WTC11 (cell line): ENCODE measurements around the gene PDSS2. TPM values are rescaled to one million over a fixed set of nuclear protein-coding genes. Genes with fewer than 3 reads are reported as not detected.

Source experiments
- ATAC-seq: fragments of 200-7000 bp; cut with Tn5 transposase; 2 replicates; pipeline ENCODE4 v1.10.0; 2021; ENCODE audit warnings: mild to moderate bottlenecking, moderate library complexity
- CTCF ChIA-PET: fragments of 300-600 bp; sonication (Branson Sonifier 250); formaldehyde crosslinking; loops from one replicate; lab custom pipeline; 2021; ENCODE audit warnings: antibody characterized with exemption; lab: Charles Lee
- POLR2A ChIA-PET: fragments of 350-600 bp; sonication (Branson Sonifier 250); formaldehyde crosslinking; loops from one replicate; lab custom pipeline; 2021; ENCODE audit warnings: antibody characterized with exemption; lab: Charles Lee
- DNase-seq: peaks from one replicate; pipeline ENCODE4 v3.0.0; 2021; ENCODE audit warnings: low spot score
- H3K27ac Mint-ChIP-seq: 2 replicates; pipeline ENCODE4 v1.8.0; 2021; ENCODE audit warnings: mixed read lengths
- H3K27me3 Mint-ChIP-seq: 2 replicates; pipeline ENCODE4 v1.8.0; 2021; ENCODE audit warnings: low read depth, mild to moderate bottlenecking, moderate library complexity, mixed read lengths
- H3K36me3 Mint-ChIP-seq: 2 replicates; pipeline ENCODE4 v1.8.0; 2021; ENCODE audit warnings: mixed read lengths
- H3K4me1 Mint-ChIP-seq: 2 replicates; pipeline ENCODE4 v1.8.0; 2022; ENCODE audit warnings: mixed read lengths
- H3K4me3 Mint-ChIP-seq: 2 replicates; pipeline ENCODE4 v1.8.0; 2021; ENCODE audit warnings: mild to moderate bottlenecking, moderate library complexity, mixed read lengths
- H3K9me3 Mint-ChIP-seq: 2 replicates; pipeline ENCODE4 v1.8.0; 2021; ENCODE audit warnings: mixed read lengths
- FOXJ3 ChIP-seq: sonication (generic); formaldehyde crosslinking; IDR thresholded peaks from 2 replicates; pipeline ENCODE4 v1.9.0; 2021; ENCODE audit warnings: missing genetic modification reagents, mild to moderate bottlenecking, borderline replicate concordance
- GTF2I ChIP-seq: fragments of 250-450 bp; sonication (Bioruptor Pico); conservative IDR thresholded peaks from 2 replicates; pipeline ENCODE4 v1.4.0; 2021; ENCODE audit warnings: mild to moderate bottlenecking
- HMGA2 ChIP-seq: fragments of 250-450 bp; sonication (Bioruptor Pico); IDR thresholded peaks from 2 replicates; pipeline ENCODE4 v1.4.0; 2021; ENCODE audit warnings: mild to moderate bottlenecking, moderate library complexity
- MXD4 ChIP-seq: fragments of 250-450 bp; sonication (Bioruptor Pico); IDR thresholded peaks from 2 replicates; pipeline ENCODE4 v1.8.0; 2021; ENCODE audit warnings: mild to moderate bottlenecking, moderate library complexity, borderline replicate concordance
- MYBL2 ChIP-seq: sonication (generic); formaldehyde crosslinking; IDR thresholded peaks from 2 replicates; pipeline ENCODE4 v1.8.1; 2023; ENCODE audit warnings: mild to moderate bottlenecking, moderate library complexity, missing genetic modification reagents
- NFE2L1 ChIP-seq: sonication (generic); formaldehyde crosslinking; IDR thresholded peaks from 2 replicates; pipeline ENCODE4 v1.8.1; 2023; ENCODE audit warnings: missing genetic modification reagents
- NR3C1 ChIP-seq: sonication (generic); formaldehyde crosslinking; conservative IDR thresholded peaks from 2 replicates; pipeline ENCODE4 v1.8.1; 2023; ENCODE audit warnings: low read depth, mild to moderate bottlenecking, missing genetic modification reagents
- PRRX2 ChIP-seq: fragments of 250-450 bp; sonication (Bioruptor Pico); IDR thresholded peaks from 2 replicates; pipeline ENCODE4 v1.8.0; 2021; ENCODE audit warnings: mild to moderate bottlenecking
- RORB ChIP-seq: fragments of 250-450 bp; sonication (Bioruptor Pico); IDR thresholded peaks from 2 replicates; pipeline ENCODE4 v1.9.0; 2021; ENCODE audit warnings: mild to moderate bottlenecking
- SMAD4 ChIP-seq: sonication (generic); formaldehyde crosslinking; IDR thresholded peaks from 2 replicates; pipeline ENCODE4 v1.8.0; 2022; ENCODE audit warnings: mild to moderate bottlenecking, missing genetic modification reagents
- TP53 ChIP-seq: sonication (generic); formaldehyde crosslinking; IDR thresholded peaks from 2 replicates; pipeline ENCODE4 v1.8.1; 2023; ENCODE audit warnings: mild to moderate bottlenecking, missing genetic modification reagents
- ZNF232 ChIP-seq: sonication (generic); formaldehyde crosslinking; IDR thresholded peaks from 2 replicates; pipeline ENCODE4 v1.8.0; 2022; ENCODE audit warnings: mild to moderate bottlenecking, missing genetic modification reagents
- ZNF263 ChIP-seq: sonication (generic); formaldehyde crosslinking; IDR thresholded peaks from 2 replicates; pipeline ENCODE4 v1.8.1; 2022; ENCODE audit warnings: low read depth, mild to moderate bottlenecking, moderate library complexity, missing genetic modification reagents
- ZNF416 ChIP-seq: fragments of 250-450 bp; sonication (Bioruptor Pico); IDR thresholded peaks from 2 replicates; pipeline ENCODE4 v1.9.0; 2021; ENCODE audit warnings: mild to moderate bottlenecking, inconsistent platforms
- total RNA-seq: library from RNA; stranded (reverse); gene quantifications from 3 replicates; pipeline ENCODE4 v1.2.3, GENCODE V29; 2021
- TF ChIP-seq, protein P1 (sequence below): sonication (generic); formaldehyde crosslinking; IDR thresholded peaks from 2 replicates; pipeline ENCODE4 v1.8.1; 2022; ENCODE audit warnings: low read depth, mild to moderate bottlenecking, moderate library complexity, missing genetic modification reagents, borderline replicate concordance
- TF ChIP-seq, protein P2 (sequence below): fragments of 250-450 bp; sonication (Bioruptor Pico); IDR thresholded peaks from 2 replicates; pipeline ENCODE4 v1.9.0; 2021; ENCODE audit warnings: mild to moderate bottlenecking
- TF ChIP-seq, protein P3 (sequence below): fragments of 250-450 bp; sonication (Bioruptor Pico); IDR thresholded peaks from 2 replicates; pipeline ENCODE4 v1.8.0; 2021; ENCODE audit warnings: mild to moderate bottlenecking
- TF ChIP-seq, protein P4 (sequence below): sonication (generic); formaldehyde crosslinking; IDR thresholded peaks from 2 replicates; pipeline ENCODE4 v1.8.0; 2023; ENCODE audit warnings: mild to moderate bottlenecking, missing genetic modification reagents
- TF ChIP-seq, protein P5 (sequence below): fragments of 250-450 bp; sonication (Bioruptor Pico); IDR thresholded peaks from 2 replicates; pipeline ENCODE4 v1.9.0; 2021; ENCODE audit warnings: mild to moderate bottlenecking

The PDSS2 gene
- total RNA-seq, 1 experiment from 2014 or later = 18.3 TPM

DNA sequence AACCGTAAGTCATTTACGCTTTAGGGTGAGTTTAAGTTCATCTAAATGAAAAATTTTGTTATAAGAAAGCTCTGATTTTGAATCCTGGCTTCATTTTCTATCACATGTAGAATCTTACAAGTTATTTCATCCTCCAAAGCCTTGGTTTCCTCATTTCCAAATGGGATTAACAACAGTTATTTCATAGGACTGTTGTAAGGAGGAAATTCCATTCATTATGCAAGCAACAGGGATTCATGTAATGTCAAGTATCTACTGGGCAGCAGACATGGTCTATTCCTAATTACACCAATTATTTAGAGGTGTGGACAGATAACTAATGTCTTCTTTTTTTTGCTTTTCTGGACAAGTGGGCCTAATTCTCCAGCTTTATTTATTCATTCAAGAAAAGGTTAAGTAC is 154.0 kb downstream of the PDSS2 start:
- TF ChIP-seq, protein P1, sequence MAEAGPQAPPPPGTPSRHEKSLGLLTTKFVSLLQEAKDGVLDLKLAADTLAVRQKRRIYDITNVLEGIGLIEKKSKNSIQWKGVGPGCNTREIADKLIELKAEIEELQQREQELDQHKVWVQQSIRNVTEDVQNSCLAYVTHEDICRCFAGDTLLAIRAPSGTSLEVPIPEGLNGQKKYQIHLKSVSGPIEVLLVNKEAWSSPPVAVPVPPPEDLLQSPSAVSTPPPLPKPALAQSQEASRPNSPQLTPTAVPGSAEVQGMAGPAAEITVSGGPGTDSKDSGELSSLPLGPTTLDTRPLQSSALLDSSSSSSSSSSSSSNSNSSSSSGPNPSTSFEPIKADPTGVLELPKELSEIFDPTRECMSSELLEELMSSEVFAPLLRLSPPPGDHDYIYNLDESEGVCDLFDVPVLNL (CRISPR knock-in tag) = no peak
- TF ChIP-seq, protein P2, sequence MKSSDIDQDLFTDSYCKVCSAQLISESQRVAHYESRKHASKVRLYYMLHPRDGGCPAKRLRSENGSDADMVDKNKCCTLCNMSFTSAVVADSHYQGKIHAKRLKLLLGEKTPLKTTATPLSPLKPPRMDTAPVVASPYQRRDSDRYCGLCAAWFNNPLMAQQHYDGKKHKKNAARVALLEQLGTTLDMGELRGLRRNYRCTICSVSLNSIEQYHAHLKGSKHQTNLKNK (CRISPR knock-in tag) = no peak
- TF ChIP-seq MXD4 (CRISPR knock-in tag) = no peak
- no peak for TF ChIP-seq NR3C1
- no peak for TF ChIP-seq SMAD4 (CRISPR knock-in tag)
- H3K36me3 Mint-ChIP-seq = 0 out of 2 replicates have a peak, but pooled peaks cover 4% of the 10 kb centered on the region
- H3K9me3 Mint-ChIP-seq = peaks cover 15% of the 10 kb centered on the region
- DNase-seq = no peak
- no peak overlapping the region for H3K27ac Mint-ChIP-seq
- CTCF ChIA-PET = no interaction called here
- no peak overlapping the region for H3K4me3 Mint-ChIP-seq
- no peaks in the 10 kb centered on the region for H3K27me3 Mint-ChIP-seq
- POLR2A ChIA-PET = no interaction called here
- no peak for ATAC-seq
- peaks cover 10% of the 10 kb centered on the region for H3K4me1 Mint-ChIP-seq

DNA sequence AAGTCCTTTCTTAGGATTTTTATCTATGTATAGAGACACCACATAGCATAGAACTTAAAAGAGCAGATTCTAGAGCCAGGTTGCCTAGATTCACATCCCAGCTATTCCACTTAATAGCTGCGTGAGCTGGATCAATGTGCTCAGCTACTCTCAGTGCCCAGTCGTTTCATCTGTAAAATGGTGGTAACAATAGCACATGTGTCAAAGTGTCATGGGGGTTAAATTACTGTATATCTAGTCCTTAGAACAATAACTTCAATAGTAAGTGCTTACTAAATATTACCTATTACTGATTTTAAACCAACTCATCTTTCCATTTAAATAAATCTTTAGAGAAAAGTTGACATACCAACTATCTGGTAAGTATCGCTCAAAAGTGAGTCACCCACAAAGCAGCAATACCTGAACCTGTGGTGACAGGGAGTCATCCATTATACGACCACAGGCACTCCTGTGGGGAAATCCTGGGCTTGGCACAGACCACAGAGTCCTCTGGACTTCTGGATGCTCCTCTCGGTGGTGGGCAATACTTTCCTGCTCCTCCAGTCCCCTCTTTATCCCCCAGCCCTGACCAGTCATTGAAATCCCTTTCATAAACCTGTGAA is 154.8 kb downstream of the PDSS2 start:
- 0 out of 2 replicates have a peak, but pooled peaks cover 4% of the 10 kb centered on the region for H3K36me3 Mint-ChIP-seq
- TF ChIP-seq ZNF416 (CRISPR knock-in tag) = no peak
- TF ChIP-seq, protein P3, sequence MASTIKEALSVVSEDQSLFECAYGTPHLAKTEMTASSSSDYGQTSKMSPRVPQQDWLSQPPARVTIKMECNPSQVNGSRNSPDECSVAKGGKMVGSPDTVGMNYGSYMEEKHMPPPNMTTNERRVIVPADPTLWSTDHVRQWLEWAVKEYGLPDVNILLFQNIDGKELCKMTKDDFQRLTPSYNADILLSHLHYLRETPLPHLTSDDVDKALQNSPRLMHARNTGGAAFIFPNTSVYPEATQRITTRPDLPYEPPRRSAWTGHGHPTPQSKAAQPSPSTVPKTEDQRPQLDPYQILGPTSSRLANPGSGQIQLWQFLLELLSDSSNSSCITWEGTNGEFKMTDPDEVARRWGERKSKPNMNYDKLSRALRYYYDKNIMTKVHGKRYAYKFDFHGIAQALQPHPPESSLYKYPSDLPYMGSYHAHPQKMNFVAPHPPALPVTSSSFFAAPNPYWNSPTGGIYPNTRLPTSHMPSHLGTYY = no peak
- TF ChIP-seq, protein P4, sequence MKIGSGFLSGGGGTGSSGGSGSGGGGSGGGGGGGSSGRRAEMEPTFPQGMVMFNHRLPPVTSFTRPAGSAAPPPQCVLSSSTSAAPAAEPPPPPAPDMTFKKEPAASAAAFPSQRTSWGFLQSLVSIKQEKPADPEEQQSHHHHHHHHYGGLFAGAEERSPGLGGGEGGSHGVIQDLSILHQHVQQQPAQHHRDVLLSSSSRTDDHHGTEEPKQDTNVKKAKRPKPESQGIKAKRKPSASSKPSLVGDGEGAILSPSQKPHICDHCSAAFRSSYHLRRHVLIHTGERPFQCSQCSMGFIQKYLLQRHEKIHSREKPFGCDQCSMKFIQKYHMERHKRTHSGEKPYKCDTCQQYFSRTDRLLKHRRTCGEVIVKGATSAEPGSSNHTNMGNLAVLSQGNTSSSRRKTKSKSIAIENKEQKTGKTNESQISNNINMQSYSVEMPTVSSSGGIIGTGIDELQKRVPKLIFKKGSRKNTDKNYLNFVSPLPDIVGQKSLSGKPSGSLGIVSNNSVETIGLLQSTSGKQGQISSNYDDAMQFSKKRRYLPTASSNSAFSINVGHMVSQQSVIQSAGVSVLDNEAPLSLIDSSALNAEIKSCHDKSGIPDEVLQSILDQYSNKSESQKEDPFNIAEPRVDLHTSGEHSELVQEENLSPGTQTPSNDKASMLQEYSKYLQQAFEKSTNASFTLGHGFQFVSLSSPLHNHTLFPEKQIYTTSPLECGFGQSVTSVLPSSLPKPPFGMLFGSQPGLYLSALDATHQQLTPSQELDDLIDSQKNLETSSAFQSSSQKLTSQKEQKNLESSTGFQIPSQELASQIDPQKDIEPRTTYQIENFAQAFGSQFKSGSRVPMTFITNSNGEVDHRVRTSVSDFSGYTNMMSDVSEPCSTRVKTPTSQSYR (CRISPR knock-in tag) = no peak
- TF ChIP-seq MYBL2 = no peak
- TF ChIP-seq ZNF263 = no peak
- no peak for TF ChIP-seq TP53 (CRISPR knock-in tag)
- TF ChIP-seq NFE2L1 = no peak
- TF ChIP-seq GTF2I = no peak
- TF ChIP-seq ZNF232 (CRISPR knock-in tag) = no peak
- TF ChIP-seq FOXJ3 (CRISPR knock-in tag) = no peak
- POLR2A ChIA-PET = no interaction called here
- CTCF ChIA-PET = interaction anchor here (1.2 kb wide), 1 partner anchor 13 kb away, joined by 6 read pairs; no protein-coding TSS in a partner anchor
- no peak overlapping the region for H3K4me3 Mint-ChIP-seq
- no peak overlapping the region for H3K27ac Mint-ChIP-seq
- DNase-seq = no peak
- no peaks in the 10 kb centered on the region for H3K27me3 Mint-ChIP-seq
- no peak for ATAC-seq
- H3K4me1 Mint-ChIP-seq = peaks cover 18% of the 10 kb centered on the region
- H3K9me3 Mint-ChIP-seq = peaks cover 12% of the 10 kb centered on the region

DNA sequence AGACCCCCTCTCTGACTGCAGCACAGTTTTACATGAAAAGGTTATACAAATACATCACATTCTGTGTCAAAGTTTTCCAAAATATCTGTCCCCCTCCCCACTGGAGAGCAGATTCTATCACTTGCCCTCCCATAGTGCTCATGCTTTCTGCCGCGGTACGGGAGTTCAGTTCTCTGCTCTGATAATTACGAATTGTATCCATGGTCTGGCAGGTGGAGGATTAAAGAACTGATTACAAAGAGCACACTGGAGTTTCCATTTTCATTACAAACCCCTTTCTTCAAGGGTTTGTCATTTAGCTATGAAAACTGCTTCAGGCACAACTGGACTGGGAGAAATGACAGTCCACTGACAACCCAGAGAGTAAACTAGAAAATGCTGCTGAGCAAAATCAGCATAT is 166.0 kb downstream of the PDSS2 start:
- Mint-ChIP-seq H3K9me3 (no peaks in the 10 kb centered on the region), H3K4me1 (peaks cover 39% of the 10 kb centered on the region), H3K4me3 (no peak overlapping the region), H3K27me3 (no peaks in the 10 kb centered on the region), H3K36me3 (no peaks in the 10 kb centered on the region), H3K27ac (peak overlapping the region; percentile 17; the same call in 1 of the 2 replicates)
- CTCF ChIA-PET = interaction anchor here (0.9 to 1.8 kb wide), 3 partner anchors 25 to 114 kb away, joined by 3 to 9 read pairs (median 3); no protein-coding TSS in a partner anchor
- DNase-seq = no peak
- no peak for ATAC-seq
- POLR2A ChIA-PET = interaction anchor here (0.6 kb wide), 1 partner anchor 764 kb away, joined by 3 read pairs; no protein-coding TSS in a partner anchor
- TF ChIP-seq HMGA2 (CRISPR knock-in tag) (no peak), RORB (CRISPR knock-in tag) (no peak), PRRX2 (CRISPR knock-in tag) (no peak)
- TF ChIP-seq, protein P4 (CRISPR knock-in tag) = no peak
- TF ChIP-seq, protein P2 (CRISPR knock-in tag) = no peak
- TF ChIP-seq, protein P5, sequence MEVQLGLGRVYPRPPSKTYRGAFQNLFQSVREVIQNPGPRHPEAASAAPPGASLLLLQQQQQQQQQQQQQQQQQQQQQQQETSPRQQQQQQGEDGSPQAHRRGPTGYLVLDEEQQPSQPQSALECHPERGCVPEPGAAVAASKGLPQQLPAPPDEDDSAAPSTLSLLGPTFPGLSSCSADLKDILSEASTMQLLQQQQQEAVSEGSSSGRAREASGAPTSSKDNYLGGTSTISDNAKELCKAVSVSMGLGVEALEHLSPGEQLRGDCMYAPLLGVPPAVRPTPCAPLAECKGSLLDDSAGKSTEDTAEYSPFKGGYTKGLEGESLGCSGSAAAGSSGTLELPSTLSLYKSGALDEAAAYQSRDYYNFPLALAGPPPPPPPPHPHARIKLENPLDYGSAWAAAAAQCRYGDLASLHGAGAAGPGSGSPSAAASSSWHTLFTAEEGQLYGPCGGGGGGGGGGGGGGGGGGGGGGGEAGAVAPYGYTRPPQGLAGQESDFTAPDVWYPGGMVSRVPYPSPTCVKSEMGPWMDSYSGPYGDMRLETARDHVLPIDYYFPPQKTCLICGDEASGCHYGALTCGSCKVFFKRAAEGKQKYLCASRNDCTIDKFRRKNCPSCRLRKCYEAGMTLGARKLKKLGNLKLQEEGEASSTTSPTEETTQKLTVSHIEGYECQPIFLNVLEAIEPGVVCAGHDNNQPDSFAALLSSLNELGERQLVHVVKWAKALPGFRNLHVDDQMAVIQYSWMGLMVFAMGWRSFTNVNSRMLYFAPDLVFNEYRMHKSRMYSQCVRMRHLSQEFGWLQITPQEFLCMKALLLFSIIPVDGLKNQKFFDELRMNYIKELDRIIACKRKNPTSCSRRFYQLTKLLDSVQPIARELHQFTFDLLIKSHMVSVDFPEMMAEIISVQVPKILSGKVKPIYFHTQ (CRISPR knock-in tag) = no peak
- TF ChIP-seq, protein P3 = no peak
